HG02759 (cell line): ENCODE data around the gene USP30.
"Not testable (repeated sequence)": the region's sequence is repeated elsewhere in the genome, so short reads cannot be mapped to it uniquely, and the experiment has no call there.

Experiments used
- ATAC-seq: cut with Tn5 transposase; IDR thresholded peaks from one replicate; pipeline ENCODE4 v1.9.1; 2021; ENCODE audit warnings: mild to moderate bottlenecking, moderate library complexity; ENCODE audit not compliant: unreplicated experiment

Gene USP30

DNA sequence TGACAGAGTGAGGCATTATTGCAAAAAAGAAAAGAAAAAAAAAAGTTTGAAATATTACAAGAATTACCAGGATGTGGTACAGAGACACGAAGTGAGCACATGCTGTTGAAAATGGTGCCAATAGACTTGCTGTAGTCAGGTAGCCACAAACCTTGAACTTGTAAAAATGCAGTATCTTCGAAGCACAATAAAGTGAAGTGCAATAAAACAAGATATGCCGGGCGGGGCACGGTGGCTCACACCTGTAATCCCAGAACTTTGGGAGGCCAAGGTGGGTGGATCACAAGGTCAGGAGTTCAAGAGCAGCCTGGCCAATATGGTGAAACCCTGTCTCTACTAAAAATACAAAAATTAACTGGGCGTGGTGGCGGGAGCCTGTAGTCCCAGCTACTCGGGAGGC lies 2.6 kb upstream of the USP30 start:
- not testable (repeated sequence) for ATAC-seq

GRCh38 chr12:109052097-109052413 lies 321 bp upstream of the USP30 start:
- ATAC-seq = no peak

DNA sequence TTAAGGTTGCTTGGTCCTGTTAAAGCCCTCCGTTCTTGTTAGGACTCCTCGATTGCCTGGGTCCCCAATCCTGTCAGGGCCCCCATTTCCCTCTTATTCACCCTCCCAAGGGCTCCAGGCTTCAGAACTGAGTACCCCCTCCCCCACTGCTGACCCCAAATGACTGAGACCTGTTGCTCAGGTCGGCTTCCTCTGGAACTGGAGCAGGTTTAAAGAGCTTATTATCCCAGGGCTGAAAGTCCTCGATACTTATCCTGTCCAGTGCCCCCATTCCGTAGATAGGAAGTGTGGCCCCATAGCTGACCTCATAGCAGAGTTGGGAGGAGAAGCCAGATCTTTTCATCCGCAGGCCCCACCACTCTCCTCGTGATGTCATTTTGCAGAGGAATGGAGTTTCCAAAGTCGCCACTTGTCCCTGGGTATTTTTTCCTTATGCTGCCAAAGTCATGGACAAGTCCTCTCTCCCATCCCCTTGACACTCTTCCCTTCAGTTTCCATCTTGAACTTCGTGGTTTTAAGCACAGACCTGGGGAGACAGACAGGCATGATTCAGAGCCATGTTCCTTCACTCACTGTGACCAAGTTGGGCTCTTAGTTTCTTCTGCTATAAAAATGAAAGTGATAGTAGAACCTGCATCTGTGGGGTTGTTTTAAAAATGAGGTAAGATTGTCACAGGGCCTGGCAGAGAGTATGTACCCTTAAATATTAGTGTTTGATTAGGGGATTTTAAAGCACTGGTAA lies 1.2 kb downstream of the USP30 start:
- ATAC-seq = peak; percentile 44

DNA sequence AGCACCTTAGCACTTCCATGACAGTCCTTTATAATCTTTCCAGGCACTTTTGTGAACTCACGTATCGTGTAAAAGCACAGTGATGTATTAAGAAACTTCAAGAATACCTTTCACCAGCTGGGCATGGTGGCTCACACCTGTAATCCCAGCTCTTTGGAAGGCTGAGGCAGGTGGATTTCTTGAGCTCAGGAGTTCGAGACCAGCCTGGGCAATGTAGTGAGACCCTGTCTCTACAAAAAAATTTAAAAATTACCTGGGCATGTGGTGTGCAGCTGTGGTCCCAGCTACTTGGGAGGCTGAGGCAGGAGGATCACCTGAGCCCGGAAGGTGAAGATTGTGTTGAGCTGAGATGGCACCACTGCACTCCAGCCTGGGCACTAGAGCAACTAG lies 1.7 kb downstream of the USP30 start:
- ATAC-seq = not testable (repeated sequence)

DNA sequence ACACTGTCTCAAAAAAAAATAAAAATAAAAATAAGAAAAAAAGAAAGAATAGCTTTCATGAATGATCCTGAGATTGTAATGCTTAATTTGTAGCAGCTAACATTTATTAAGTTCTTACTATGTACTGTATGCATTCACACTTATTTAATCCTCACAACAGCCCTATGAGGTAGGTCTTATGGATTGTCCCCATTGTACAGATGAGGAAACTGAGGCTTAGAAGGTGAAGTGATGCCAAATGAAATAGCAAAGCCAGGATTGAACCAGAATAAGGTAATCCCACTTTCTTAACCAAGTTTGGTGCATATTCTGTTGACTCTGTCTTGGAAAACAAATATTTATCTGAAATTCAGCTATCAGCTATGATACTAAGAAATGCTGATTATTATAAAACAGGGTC lies 2.1 kb downstream of the USP30 start:
- no peak for ATAC-seq

DNA sequence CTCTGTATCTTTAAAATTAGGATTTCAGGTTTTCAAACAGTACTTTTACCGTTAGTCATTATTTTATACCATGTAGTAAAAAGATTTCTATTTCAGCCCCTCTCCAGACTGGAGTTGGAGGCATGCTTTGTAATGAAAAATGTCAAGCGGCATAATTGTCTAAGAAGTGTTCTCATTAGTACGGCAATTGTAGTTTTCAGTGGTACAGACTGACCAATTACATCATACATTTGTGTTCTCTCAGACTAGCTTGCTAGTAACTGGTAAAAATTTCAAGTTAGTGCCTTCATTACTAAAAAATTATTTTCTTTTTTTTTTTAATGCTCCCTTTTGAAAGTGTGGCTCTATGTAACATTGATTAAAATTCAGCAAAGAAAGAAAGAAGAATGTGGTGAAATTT lies 4.5 kb downstream of the USP30 start:
- ATAC-seq = no peak

- ATAC-seq = no peak
Measured at GRCh38 chr12:109057376-109057775, 5.0 kb downstream of the USP30 start.

GRCh38 chr12:109058773-109059172 lies 6.4 kb downstream of the USP30 start:
- no peak for ATAC-seq

- ATAC-seq = no peak
Measured at GRCh38 chr12:109064143-109064542, 11.8 kb downstream of the USP30 start.

DNA sequence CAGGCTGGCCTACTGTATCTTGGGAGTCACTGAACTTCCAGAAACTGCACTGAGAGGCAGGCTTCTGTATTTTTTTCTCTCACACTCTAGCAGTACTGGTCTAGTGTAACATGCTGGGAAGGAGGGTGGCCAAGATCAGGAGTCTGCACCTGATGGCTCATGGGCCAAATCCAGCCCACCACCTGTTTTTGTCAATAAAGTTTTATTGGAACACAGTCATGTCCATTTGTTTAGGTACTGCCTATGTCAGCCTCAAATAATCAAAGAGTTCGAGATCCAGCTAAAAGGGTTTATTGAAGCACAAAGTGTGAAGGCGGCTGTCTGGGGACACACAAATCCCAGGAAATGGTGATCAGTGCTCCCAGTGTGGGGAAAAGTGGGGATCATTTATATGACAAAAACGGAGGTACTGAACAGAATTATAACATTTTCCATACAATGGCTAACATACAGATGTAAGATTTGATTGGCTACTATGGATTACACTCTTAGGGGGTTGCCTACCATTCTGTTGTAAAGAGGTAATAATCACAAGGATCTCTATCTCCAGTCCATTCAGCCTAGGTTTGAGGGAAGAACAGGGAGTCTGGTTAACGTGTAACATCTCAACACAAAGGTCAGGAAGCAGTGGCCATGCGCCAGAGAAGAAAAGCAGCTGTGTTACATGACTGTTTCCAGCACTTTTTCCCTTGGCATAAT lies 12.9 kb downstream of the USP30 start:
- no peak for ATAC-seq

DNA sequence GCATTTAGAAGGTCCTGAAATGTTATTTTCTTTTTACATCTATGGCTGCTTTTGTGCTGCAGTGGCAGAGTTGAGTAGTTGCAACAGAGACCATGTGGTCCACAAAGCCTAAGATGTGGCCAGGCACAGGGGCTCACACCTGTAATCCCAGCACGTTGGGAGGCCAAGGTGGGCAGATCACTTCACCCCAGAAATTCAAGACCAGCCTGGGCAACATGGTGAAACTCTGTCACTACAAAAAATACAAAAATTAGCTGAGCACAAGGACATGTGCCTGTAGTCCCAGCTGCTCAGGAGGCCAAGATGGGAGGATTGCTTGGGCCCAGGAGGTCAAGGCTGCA lies 13.4 kb downstream of the USP30 start:
- ATAC-seq = no peak

- no peak for ATAC-seq
Measured at GRCh38 chr12:109069307-109070271, 17.2 kb downstream of the USP30 start.

DNA sequence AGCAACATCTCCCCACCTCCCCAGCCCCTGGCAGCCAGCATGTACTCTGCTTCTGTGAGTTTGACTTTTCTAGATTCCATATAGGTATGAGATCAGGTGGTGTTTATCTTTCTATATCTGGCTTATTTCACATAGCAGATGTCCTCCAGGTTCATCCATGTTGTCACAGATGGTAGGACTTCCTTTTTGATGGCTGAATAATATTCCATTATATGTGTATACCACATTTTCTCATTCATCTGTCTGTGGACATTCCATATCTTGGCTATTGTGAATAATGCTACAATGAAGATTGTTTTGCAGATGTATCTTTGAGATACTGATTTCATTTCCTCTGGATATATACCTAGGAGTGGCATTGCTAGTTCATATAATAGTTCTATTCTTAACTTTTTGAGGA lies 22.5 kb downstream of the USP30 start:
- no peak for ATAC-seq

DNA sequence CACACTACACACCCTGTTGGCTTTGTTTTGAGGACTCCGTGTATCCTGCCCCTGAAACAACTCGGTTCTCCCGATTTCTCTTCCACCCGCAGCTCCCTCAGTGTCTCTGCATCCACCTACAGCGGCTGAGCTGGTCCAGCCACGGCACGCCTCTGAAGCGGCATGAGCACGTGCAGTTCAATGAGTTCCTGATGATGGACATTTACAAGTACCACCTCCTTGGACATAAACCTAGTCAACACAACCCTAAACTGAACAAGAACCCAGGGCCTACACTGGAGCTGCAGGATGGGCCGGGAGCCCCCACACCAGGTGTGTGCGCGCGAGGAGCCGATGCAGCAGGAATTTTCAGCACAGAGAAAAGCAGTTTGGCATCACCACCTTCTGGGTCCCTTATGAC lies 30.4 kb downstream of the USP30 start:
- no peak for ATAC-seq

- ATAC-seq = no peak
Measured at GRCh38 chr12:109084425-109084824, 32.0 kb downstream of the USP30 start.

DNA sequence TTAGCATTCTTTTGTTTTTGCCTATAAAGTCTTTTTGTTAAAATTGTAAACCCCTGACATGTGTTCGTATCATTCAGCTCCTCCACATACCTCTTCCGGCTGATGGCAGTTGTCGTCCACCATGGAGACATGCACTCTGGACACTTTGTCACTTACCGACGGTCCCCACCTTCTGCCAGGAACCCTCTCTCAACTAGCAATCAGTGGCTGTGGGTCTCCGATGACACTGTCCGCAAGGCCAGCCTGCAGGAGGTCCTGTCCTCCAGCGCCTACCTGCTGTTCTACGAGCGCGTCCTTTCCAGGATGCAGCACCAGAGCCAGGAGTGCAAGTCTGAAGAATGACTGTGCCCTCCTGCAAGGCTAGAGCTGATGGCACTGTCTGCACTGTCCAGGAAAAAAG lies 33.2 kb downstream of the USP30 start:
- no peak for ATAC-seq

- no peak for ATAC-seq
Measured at GRCh38 chr12:109087250-109087649, 34.9 kb downstream of the USP30 start.

DNA sequence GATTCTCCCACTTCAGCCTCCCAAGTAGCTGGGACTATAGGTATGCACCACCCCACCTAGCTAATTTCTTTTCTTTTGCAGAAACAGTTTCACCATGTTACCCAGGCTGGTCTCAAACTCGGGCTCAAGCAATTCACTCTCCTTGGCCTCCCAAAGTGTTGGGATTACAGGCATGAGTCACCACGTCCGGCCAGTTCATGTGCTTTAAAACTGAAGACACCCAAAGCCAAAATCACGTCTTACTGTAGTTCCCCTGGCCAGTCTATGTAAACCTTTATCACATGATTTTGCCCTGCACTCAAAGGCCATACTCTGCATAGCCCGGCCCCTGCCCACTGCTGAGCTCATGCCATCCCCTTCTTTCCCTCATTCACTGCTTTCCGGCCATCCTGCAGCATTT lies 36.4 kb downstream of the USP30 start:
- ATAC-seq = no peak

- ATAC-seq = no peak
Measured at GRCh38 chr12:109089683-109090082, 37.3 kb downstream of the USP30 start.

DNA sequence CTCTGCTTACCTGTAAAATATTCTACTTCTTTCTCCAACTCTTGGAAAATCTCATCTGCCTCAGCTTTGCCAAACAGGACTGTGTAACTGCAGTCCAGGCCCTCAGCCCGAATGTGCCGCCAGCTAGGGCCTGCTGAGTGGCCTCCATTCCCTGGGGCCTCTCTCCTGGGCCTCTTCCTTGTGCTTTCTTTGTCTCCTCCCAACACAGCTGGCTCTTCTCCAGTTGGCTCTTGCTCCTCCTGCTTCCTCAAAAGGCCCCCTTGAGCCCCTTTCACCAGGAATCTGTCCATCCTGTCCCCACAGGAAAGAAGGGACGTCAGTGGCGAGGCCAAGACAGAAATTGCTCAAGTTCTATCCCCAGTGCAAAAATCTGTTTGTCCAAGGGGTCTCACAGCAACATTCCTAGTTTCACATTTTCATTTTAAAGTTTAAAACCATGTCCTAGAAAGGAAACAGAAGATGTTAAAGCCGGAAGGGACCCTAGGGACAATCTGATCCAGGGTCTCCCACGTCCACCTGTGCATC lies 40.2 kb downstream of the USP30 start:
- ATAC-seq = no peak
